PFSK-1 (cell line): ENCODE results near the gene CALML4.

Experiments
- FOXP2 ChIP-seq: optimal IDR thresholded peaks from 2 replicates; pipeline ENCODE3; 2011; ENCODE audit warnings: borderline replicate concordance, control low read depth, inconsistent platforms; ENCODE audit not compliant: insufficient read depth; ENCODE audit errors: extremely low read length, extremely low read depth
- POLR2AphosphoS5 ChIP-seq: IDR thresholded peaks from 2 replicates; pipeline ENCODE4 v1.6.1; 2012; ENCODE audit warnings: low read depth, mild to moderate bottlenecking, control low read depth, low read length, moderate library complexity
- REST ChIP-seq, 2 experiments: IDR thresholded peaks; 2 replicates each; pipeline versions ENCODE4 v1.6.1 to v1.8.0; 2011 to 2012; ENCODE audit warnings: low read depth in 2 of 2, low read length in 2 of 2, control low read depth in 1 of 2, inconsistent platforms in 1 of 2, mild to moderate bottlenecking in 1 of 2, moderate library complexity in 1 of 2; ENCODE audit not compliant: insufficient read depth in 1 of 2
- SIN3A ChIP-seq: IDR thresholded peaks from 2 replicates; pipeline ENCODE4 v1.6.1; 2012; ENCODE audit warnings: mild to moderate bottlenecking, low read length, moderate library complexity, borderline replicate concordance; ENCODE audit not compliant: insufficient read depth
- TAF1 ChIP-seq: IDR thresholded peaks from 2 replicates; pipeline ENCODE4 v1.6.1; 2012; ENCODE audit warnings: low read length, control low read depth, borderline replicate concordance; ENCODE audit not compliant: insufficient read depth

The CALML4 gene

GRCh38 chr15:68148039-68148438, 57.1 kb downstream of the CALML4 start:
- TF ChIP-seq FOXP2 (no peak), SIN3A (no peak), POLR2AphosphoS5 (no peak), REST (IDR thresholded peaks at IDR 0.05; ENCODE audit: insufficient read depth in 1 of 2, low read depth in 2 of 2, low read length in 2 of 2) (no peak), TAF1 (no peak)

- TF ChIP-seq SIN3A (no peak), POLR2AphosphoS5 (no peak)
These were observed 59.4 kb downstream of the CALML4 start for GRCh38 chr15:68145706-68146105.

GRCh38 chr15:68143785-68144184, 61.3 kb downstream of the CALML4 start:
- TF ChIP-seq FOXP2 (no peak), SIN3A (no peak), TAF1 (no peak), REST (IDR thresholded peaks at IDR 0.05; ENCODE audit: insufficient read depth in 1 of 2, low read depth in 2 of 2, low read length in 2 of 2) (no peak), POLR2AphosphoS5 (no peak)

GRCh38 chr15:68143129-68143528, 62.0 kb downstream of the CALML4 start:
- TF ChIP-seq REST (IDR thresholded peaks at IDR 0.05; ENCODE audit: insufficient read depth in 1 of 2, low read depth in 2 of 2, low read length in 2 of 2) (no peak), FOXP2 (no peak), POLR2AphosphoS5 (no peak), SIN3A (no peak), TAF1 (no peak)
